NCI-H460 (cell line): ENCODE results near the gene INPP4B. TPM values are rescaled to one million over a fixed set of nuclear protein-coding genes. Genes with fewer than 3 reads are reported as not detected.
"Not testable (repeated sequence)": the region's sequence is repeated elsewhere in the genome, so short reads cannot be mapped to it uniquely, and the experiment has no call there.

Source experiments
- DNase-seq: peaks from one replicate; pipeline ENCODE4 v3.0.0-alpha.2; 2016; ENCODE audit warnings: low read depth; ENCODE audit errors: extremely low read depth
- total RNA-seq: library from RNA; depleted of rRNA; stranded (reverse); fragments of >200 nt; shearing (Covaris generic); gene quantifications from 2 replicates; pipeline ENCODE4 v1.2.3, GENCODE V29; 2014

The INPP4B gene
- total RNA-seq, 1 experiment from 2014 or later: 3.9 TPM

- DNase-seq: no peak
These were observed 155.5 kb downstream of the INPP4B start for GRCh38 chr4:142690406-142691163.

GRCh38 chr4:142687547-142688275 is 158.4 kb downstream of the INPP4B start:
- no peak for DNase-seq

GRCh38 chr4:142686081-142686480 is 160.0 kb downstream of the INPP4B start:
- no peak for DNase-seq

- DNase-seq: no peak
These were observed 162.1 kb downstream of the INPP4B start for GRCh38 chr4:142683997-142684396.

- no peak for DNase-seq
These were observed 162.6 kb downstream of the INPP4B start for GRCh38 chr4:142683503-142683902.

GRCh38 chr4:142671516-142671915 is 174.6 kb downstream of the INPP4B start:
- DNase-seq: no peak

GRCh38 chr4:142663828-142664227 is 182.3 kb downstream of the INPP4B start:
- DNase-seq: no peak

- DNase-seq: no peak
These were observed 185.4 kb downstream of the INPP4B start for GRCh38 chr4:142660728-142661127.

GRCh38 chr4:142656178-142656577 is 189.9 kb downstream of the INPP4B start:
- DNase-seq: no peak

- DNase-seq: no peak
These were observed 197.7 kb downstream of the INPP4B start for GRCh38 chr4:142648378-142648777.

- no peak for DNase-seq
These were observed 200.5 kb downstream of the INPP4B start for GRCh38 chr4:142645475-142646108.

GRCh38 chr4:142644628-142645027 is 201.5 kb downstream of the INPP4B start:
- DNase-seq: not testable (repeated sequence)

GRCh38 chr4:142637614-142638013 is 208.5 kb downstream of the INPP4B start:
- DNase-seq: no peak

GRCh38 chr4:142631836-142632235 is 214.3 kb downstream of the INPP4B start:
- DNase-seq: no peak

- DNase-seq: no peak
These were observed 230.8 kb downstream of the INPP4B start for GRCh38 chr4:142615324-142615665.

- no peak for DNase-seq
These were observed 231.3 kb downstream of the INPP4B start for GRCh38 chr4:142614621-142615323.

GRCh38 chr4:142607976-142608375 is 238.1 kb downstream of the INPP4B start:
- DNase-seq: no peak

- no peak for DNase-seq
These were observed 245.1 kb downstream of the INPP4B start for GRCh38 chr4:142600952-142601351.

- DNase-seq: no peak
These were observed 248.0 kb downstream of the INPP4B start for GRCh38 chr4:142598132-142598531.

- no peak for DNase-seq
These were observed 249.5 kb downstream of the INPP4B start for GRCh38 chr4:142596595-142596994.

GRCh38 chr4:142596121-142596520 is 250.0 kb downstream of the INPP4B start:
- no peak for DNase-seq
